SU-DHL-6 (cell line): Measurements from ENCODE around the gene TEDC1.

Experiments
- CTCF ChIP-seq: fragments of 200-600 bp; sonication (generic); IDR thresholded peaks from one replicate; pipeline ENCODE4 v1.5.1; 2017; ENCODE audit warnings: antibody characterized with exemption, mild to moderate bottlenecking, low read length, moderate library complexity; ENCODE audit not compliant: insufficient read depth, poor library complexity, severe bottlenecking
- EZH2phosphoT487 ChIP-seq: fragments of 200-600 bp; sonication (generic), shearing (Covaris generic); conservative IDR thresholded peaks from 2 replicates; pipeline ENCODE4 v1.6.1; 2018; ENCODE audit warnings: mild to moderate bottlenecking, antibody characterized with exemption, low read length, moderate library complexity, mixed read lengths

DNA sequence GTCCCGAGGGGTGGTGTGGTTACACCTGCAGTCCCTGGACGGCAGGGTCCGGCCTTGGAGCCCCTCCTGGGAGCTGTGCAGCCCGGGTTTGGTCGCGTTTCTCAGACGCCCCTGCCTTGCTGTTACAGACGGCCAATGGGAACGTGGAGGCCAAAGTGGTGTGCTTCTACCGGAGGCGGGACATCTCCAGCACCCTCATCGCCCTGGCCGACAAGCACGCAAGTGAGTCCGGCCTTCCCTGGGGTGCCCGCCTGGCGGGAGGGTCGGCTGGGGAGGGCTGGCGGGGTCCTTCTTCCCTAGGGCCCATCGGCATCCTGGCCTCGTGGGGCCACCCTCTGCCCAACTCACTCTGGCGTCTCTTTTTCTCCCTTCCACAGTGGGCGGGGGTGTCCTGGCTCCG is 45.8 kb upstream of the TEDC1 start:
- no peak for TF ChIP-seq CTCF
- TF ChIP-seq EZH2phosphoT487, result no peak
